HuH-7.5 (cell line): Measurements from ENCODE around the gene BCKDHA.
A peak's percentile ranks its signal among the peaks of the same experiment; 100 is the strongest.

Experiments
- DNase-seq: peaks from one replicate; pipeline ENCODE4 v3.0.0; 2011; ENCODE audit warnings: low spot score

The BCKDHA gene

DNA sequence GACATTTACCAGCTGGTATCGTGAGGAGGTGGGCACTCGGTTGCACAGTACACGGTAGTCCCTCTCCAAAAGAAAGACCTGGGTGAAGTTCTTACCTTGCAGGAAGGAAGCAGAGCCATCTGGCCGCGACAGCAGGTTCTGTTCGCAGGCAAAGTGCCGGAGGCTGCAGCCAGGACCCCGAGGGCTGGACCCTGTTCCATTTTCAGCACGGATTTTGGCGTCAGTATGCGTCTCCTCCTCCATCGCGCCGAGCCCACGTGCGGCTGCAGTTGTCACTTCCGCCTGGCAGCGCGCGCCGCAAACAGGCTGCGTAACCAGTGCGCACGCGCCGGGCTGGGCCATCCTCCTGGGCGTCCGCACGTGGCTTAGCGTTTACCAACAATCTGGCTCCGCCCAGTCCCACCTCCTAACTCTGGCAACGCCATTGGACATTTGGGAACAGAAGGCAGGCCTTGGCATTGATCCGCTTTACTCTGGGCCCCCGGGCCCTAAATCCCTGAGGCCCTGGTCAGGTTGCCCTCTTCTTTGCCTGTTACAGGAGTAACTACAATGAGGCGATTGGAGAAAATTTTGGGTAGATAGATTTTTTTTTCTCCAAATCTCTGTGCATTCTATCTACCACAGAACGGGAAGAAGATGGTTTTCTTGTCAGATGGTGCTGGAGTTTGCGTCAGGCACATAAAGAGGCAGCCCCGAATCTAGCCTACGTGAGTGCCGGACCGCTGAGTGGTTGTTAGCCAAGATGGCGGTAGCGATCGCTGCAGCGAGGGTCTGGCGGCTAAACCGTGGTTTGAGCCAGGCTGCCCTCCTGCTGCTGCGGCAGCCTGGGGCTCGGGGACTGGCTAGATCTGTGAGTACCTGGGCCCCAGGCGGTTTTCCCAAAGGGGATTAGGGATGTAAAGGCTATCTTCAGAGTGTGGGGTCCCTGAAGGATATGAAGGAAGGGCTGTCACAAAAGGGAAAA, at the start of gene BCKDHA, which contains the start of gene EXOSC5:
Gene BCKDHA, plus strand, starts transcription at position 733 of the 964 bp plus-strand sequence. Its CDS starts 10 bp downstream, at position 743.
Gene EXOSC5, minus strand, starts transcription at position 274 of the 964 bp plus-strand sequence. Its CDS starts 31 bp downstream, at position 243.
- DNase-seq, result peak; percentile 98

DNA sequence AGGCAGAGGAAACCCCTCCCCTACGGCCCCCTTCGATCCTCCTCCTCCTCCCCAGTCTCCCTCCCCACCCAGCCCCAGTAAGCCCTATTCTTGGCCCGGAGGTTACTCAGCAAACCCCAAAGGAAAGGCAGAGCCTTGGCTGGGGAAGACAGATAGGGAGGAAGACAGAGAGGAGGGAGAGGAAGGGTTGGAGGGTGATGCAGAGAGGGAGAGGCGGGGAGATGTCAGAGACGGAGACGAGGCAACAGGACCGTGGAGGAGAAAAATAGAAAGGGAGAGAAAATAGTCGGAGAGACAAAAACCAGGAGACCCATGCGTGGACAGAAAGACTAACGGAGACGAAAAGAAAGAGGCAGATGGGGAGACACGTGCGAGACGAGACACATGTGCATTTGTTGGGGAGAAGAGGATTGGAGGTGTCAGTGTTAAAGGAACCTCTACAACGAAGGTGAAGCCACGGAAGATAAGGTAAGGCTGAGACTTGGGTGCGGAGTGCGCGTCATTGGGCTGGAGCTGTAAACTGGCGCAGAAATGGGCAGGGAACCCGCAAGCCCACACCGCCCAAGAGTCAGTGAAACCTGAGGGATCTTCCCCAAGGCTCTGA, 46.8 kb upstream of the BCKDHA start:
- DNase-seq, result no peak

- no peak for DNase-seq
Observed at GRCh38 chr19:41351339-41352245, 46.0 kb upstream of the BCKDHA start.

DNA sequence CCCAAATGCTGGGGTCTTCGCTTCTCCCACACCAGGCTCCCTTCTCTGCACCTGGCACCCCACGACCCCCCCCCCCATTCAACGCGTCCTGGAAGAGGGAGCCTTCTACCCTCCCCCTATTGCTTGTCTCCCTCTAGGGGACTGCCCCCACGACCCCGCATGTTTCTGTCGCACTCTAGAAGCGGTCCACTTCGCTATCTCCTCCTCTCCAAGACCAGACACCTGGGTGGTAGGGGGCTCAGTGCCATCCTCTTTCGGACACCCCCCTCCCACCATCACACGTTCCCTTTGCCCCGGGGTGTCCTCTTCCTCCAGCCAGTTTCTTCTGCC, 45.4 kb upstream of the BCKDHA start:
- no peak for DNase-seq

GRCh38 chr19:41352609-41353465, 44.8 kb upstream of the BCKDHA start:
- DNase-seq, result peak; percentile 85

DNA sequence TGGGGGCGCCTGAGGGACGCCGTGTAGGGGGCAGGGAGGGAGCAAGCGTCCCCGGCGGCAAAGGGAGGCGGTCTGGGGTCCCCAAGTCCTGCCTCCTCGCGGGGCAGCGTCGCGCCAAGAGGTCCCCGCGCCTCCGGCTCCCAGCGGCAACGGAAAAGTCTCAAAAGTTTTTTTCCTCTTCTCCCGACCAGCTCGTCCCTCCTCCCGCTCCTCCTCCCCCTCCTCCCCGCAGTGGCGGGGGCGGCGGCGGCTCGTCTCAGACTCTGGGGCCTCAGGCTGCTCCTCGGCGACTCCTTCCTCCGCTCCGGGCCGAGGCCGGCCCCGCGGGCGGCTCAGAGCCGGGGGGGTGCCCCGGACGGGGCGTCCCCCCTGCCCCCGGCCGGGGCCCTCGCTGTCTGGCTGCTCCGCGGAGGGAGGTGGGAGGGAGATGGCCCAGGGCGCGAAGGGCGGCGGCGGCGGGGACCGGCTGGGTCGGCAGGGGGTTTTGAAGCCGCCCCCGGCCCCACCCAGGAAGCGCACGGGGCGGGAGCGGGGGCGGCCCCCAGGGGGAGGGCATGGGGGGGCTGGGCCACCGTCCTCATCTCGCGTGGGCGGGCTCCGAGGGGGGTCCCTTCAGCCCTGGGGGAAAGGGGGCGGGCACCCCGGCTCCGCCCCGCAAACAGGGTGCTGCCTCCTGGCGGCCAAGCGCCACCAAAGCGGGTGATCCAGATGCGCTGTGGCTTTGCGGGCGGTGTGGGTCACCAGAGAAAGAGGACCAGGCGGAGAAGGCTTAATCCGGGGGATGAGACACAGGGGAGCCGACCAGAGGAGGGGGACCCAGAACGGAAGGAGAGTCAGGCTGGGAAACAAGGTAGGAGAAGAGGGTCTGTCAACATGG, 43.9 kb upstream of the BCKDHA start, which contains the start of gene TGFB1:
Gene TGFB1, minus strand, starts transcription at position 457 of the 877 bp plus-strand sequence. CDS start 878 bp downstream, outside the sequence.
- peak; percentile 98 for DNase-seq

DNA sequence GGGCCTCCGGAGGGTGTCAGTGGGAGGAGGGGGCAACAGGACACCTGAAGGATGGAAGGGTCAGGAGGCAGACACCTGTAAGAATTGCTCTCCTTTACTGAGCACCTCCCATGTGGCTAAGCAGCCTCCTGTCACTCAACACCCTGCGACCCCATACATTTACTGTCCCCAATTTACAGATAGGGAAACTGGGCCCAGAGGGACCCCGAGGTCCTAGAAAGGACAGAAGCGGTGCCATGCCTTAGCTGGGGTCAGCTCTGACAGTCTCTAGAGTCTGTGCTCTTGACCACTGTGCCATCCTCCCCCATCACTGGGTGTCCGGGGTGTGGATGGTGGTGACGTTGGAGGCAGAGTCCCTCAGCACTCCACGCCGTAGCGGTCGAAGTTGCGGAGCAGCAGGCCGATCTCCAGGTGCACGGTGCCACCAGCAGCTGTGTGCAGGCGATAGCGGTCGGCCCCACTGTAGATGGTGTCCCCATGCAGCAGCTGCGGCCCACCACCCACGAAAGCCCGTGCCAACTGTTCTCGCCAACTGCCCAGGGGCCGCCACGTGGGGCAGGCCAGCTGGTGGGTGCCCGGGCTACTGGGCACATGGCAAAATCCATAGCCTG, 43.2 kb upstream of the BCKDHA start:
- DNase-seq, result no peak

DNA sequence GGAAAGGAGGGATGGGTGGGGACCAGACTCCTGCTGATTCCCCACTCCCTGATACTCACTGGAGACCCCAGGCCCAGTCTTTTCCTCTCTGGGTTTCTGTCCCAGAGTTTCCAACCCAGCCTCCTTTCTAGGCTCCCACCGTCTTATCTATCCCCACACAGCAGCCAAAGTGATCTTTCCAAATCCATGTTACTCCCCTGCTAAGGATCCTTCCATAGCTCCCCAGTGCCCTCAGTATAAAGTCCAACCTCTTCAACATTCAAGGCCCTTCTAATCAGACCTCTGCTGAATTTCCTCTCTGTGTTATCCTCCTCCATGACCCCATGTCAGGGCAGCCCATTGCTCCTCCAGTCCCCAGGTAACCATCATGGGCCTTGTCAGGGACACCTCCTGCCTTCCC, 42.6 kb upstream of the BCKDHA start:
- DNase-seq, result no peak

DNA sequence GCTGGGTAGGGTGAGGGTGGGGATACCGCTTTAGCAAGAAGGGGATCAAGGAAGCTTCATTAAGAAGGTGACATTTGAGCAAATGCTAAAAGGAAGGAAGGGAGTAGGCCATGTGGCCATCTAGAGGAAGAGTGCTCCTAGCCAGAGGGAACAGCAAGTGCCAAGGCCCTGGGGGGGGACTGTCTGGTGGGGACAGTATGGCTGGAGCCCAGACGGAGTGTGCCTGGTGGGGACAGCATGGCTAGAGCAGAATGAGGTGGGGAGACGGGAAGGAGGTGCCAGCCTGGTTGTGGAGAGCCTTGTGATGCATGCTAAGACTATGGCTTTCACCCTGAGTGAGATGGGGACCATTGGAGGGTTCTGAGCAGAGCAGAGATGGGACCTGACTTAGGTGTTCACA, 41.8 kb upstream of the BCKDHA start:
- DNase-seq, result no peak

DNA sequence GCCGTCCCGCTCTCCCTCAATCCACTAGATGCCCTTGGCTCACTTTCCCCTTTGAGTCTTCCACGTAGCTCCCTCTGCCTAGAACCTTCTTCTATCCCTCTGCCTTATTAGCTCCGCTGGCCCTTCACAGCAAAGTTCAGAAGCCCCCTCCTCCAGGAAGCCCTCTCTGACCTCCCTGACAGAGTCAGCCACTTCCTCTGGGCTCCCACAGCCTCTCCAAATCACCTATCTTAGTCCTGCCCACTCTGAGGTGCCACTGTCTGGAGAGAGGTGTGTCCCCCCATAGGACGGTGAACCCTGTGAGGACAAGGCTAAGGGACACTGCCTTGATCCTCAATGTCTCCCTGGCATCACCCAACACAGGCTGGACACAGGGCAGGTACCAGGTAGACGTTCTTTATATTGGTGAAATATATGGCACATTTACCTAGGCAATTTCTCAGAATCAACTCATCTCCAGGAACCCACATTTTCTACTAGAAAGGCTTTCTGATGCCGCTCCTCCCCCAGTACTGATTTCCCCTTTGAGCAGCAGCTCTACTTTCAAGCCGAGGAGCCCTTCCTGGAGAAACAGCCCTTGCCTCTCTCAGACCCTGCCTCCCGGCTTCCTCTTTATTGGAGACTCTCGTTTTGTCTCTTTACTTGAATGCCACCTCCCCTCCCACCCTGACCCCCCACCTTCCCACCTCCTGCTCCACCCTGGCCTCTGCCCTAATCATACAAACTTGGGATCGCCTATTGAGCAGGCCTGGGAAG, 40.5 kb upstream of the BCKDHA start:
- DNase-seq, result no peak

GRCh38 chr19:41357746-41358145, 39.9 kb upstream of the BCKDHA start:
- no peak for DNase-seq

- DNase-seq, result no peak
Observed at GRCh38 chr19:41359741-41360140, 37.9 kb upstream of the BCKDHA start.

DNA sequence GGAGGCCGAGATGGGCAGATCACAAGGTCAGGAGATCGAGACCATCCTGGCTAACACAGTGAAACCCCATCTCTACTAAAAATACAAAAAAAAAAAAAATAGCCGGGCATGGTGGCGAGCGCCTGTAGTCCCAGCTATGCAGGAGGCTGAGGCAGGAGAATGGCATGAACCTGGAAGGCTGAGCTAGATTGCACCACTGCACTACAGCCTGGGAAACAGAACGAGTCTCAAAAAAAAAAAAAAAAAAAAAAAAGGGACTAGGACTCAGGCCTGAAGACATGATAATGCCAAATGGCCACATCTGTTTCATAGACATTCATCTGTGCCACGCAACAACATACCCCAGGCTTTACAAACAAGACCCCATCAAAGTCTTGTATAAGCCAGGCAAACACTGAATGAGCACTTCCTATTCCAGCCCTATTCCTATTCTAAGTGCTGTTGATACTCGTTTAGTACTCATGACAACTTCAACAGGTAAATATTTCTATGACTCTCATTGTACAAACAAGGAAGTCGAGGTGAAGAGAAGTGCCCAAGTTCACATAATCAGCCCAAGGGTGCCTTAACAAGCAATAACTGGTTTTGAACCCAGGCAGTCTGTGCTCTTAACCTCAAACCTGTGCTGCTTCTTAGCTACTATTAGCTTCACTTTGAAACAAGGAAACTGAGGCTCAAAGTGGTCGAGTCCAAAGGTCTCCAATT, 35.3 kb upstream of the BCKDHA start:
- no peak for DNase-seq

DNA sequence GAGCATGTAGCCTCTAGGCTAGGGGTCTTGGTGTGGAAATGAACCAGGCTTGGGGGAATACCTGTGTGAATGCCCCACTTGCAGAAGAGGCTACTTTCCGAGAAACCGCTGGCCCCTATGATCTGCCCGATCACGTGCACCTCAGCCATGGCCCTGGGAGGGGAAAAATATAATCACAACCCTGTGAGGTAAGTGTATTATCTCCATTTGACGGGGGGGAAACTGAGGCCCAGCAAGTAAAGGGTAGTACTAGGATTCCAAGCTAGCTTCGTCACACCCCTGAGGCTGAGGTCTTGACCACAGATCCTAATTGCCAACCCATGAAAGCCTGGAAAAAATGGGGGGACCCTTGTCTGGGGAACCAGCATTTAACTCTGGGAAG, 34.3 kb upstream of the BCKDHA start:
- no peak for DNase-seq

DNA sequence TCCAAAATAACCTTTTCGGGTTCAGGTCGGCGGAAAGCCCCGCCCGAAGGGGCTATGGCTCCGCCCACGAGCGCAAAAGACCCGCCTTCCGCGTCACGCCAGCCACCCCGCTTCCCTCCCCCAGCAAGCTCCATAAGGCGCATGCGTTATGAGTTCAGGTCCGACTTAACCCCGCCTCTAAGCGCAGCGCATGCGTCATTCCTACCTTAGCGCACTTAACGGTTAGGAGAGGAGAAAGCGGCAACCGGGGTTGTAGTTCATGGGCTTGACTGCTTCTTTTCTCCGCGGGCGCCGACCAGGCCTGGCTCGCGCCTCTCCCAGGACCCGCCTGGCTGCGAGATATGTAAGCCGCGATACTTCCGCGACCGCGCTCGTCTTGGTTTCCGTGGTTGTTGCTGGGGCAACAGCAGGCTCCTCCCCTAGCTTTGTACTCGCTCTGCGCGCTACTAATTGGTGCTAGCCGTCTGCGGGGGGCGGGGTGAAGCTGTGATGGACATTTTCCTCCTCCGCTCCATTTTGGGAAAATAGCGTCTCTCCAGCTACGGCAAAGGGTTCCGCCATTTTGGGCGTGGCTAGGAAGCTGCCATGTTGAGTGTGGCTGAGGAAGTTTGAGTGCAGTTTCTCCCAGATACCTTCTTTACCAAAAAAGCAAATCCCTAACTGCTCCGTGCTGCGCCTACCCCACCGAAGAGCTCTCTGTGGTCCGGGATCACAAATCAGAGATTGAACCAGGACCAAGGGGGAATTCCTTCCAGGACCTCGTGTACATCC, 33.7 kb upstream of the BCKDHA start, which contains the start of gene B9D2:
Gene B9D2, minus strand, starts transcription at position 397 of the 771 bp plus-strand sequence. CDS start 630 bp downstream, outside the sequence.
- peak; percentile 97 for DNase-seq

- no peak for DNase-seq
Observed at GRCh38 chr19:41364524-41365391, 32.9 kb upstream of the BCKDHA start.
